Prostate gland (tissue), 2 donors: ENCODE results near the gene ONECUT3. TPM values are rescaled to one million over a fixed set of nuclear protein-coding genes. Genes with fewer than 3 reads are reported as not detected.

Source experiments
- DNase-seq: peaks from one replicate; pipeline ENCODE4 v3.0.0-alpha.2; 2019; ENCODE audit warnings: low spot score
- H3K27ac ChIP-seq, 2 donors: fragments of 200-600 bp; sonication (generic); 2 replicates each; pipeline ENCODE4 v1.5.1; 2017 to 2019
- H3K27me3 ChIP-seq: fragments of 200-600 bp; sonication (generic); replicated peaks from 2 replicates; pipeline ENCODE4 v1.5.1; 2019; ENCODE audit not compliant: insufficient read depth
- H3K36me3 ChIP-seq, 2 donors: fragments of 200-600 bp; sonication (generic); 1 replicate in 1 of 2; 2 replicates in 1 of 2; pipeline versions ENCODE4 v1.5.1 to v1.8.1; 2017 to 2019
- H3K4me1 ChIP-seq: fragments of 200-600 bp; sonication (generic); replicated peaks from 2 replicates; pipeline ENCODE4 v1.5.1; 2019
- H3K4me3 ChIP-seq, 2 donors: fragments of 200-600 bp; sonication (generic); 2 replicates each; pipeline ENCODE4 v1.5.1; 2017 to 2019
- H3K9me3 ChIP-seq: fragments of 200-600 bp; sonication (generic); 2 replicates; pipeline ENCODE4 v1.5.1; 2017
- CTCF ChIP-seq, 4 experiments: fragments of 200-600 bp in 2 of 4; fragments of 450-650 bp in 2 of 4; sonication (generic) in 2 of 4; IDR thresholded peaks; 1 replicate in 3 of 4; 2 replicates in 1 of 4; pipeline ENCODE4 v1.5.1; 2016 to 2019; ENCODE audit warnings: antibody characterized with exemption in 4 of 4, mild to moderate bottlenecking in 2 of 4, moderate library complexity in 2 of 4
- POLR2A ChIP-seq: fragments of 450-650 bp; IDR thresholded peaks from one replicate; pipeline ENCODE4 v1.6.1; 2016; ENCODE audit warnings: antibody characterized with exemption, mild to moderate bottlenecking
- POLR2AphosphoS5 ChIP-seq: sonication (generic); formaldehyde crosslinking; IDR thresholded peaks from one replicate; pipeline ENCODE4 v1.6.1; 2017; ENCODE audit warnings: antibody characterized with exemption
- WGBS: methylation state at CpG from one replicate; pipeline ENCODE4 v1.1.5; 2018; 5-methylcytosine and 5-hydroxymethylcytosine counted together
- intact Hi-C: fragments of 100-400 bp; cut with DNase I; formaldehyde crosslinking; loops from one replicate; pipeline ENCODE4 v1.14.2; 2022
- total RNA-seq, 2 donors: library from RNA; depleted of rRNA; stranded (reverse); fragments of >200 nt; gene quantifications; one replicate each; pipeline ENCODE4 v1.1.0, GENCODE V29; 2016

ONECUT3 gene
- total RNA-seq, 2 donors from 2014 or later: not detected

- Histone ChIP-seq H3K4me3 (no peak overlapping the region), H3K27me3 (peaks cover 15% of the 10 kb centered on the region), H3K4me1 (peaks cover 5% of the 10 kb centered on the region), H3K9me3 (no peaks in the 10 kb centered on the region), H3K27ac (no peak overlapping the region), H3K36me3 (no peaks in the 10 kb centered on the region)
- 88% methylated on average over 33 of the region's 33 CpGs for WGBS
- intact Hi-C loops: no loop called here
- no peak for DNase-seq
- TF ChIP-seq CTCF (IDR thresholded peaks at IDR 0.05): no peak
- TF ChIP-seq POLR2A: no peak
- TF ChIP-seq POLR2AphosphoS5: no peak
These were observed 24.3 kb upstream of the ONECUT3 start for GRCh38 chr19:1728816-1729567.

GRCh38 chr19:1729568-1729925 is 23.8 kb upstream of the ONECUT3 start:
- WGBS: 80% methylated on average over 18 of the region's 19 CpGs
- peaks cover 15% of the 10 kb centered on the region for H3K27me3 ChIP-seq
- TF ChIP-seq CTCF (IDR thresholded peaks at IDR 0.05) (no peak), POLR2A (no peak), POLR2AphosphoS5 (no peak)
- no peak for DNase-seq
- peaks cover 5% of the 10 kb centered on the region for H3K4me1 ChIP-seq
- H3K36me3 ChIP-seq: no peaks in the 10 kb centered on the region
- H3K4me3 ChIP-seq: no peak overlapping the region
- intact Hi-C loops: no loop called here
- no peaks in the 10 kb centered on the region for H3K9me3 ChIP-seq
- no peak overlapping the region for H3K27ac ChIP-seq

GRCh38 chr19:1730157-1730556 is 23.1 kb upstream of the ONECUT3 start:
- H3K9me3 ChIP-seq: no peaks in the 10 kb centered on the region
- no peak for TF ChIP-seq POLR2AphosphoS5
- no peak for TF ChIP-seq CTCF (IDR thresholded peaks at IDR 0.05)
- no peak for TF ChIP-seq POLR2A
- peaks cover 5% of the 10 kb centered on the region for H3K4me1 ChIP-seq
- no peak for DNase-seq
- no peak overlapping the region for H3K27ac ChIP-seq
- peaks cover 15% of the 10 kb centered on the region for H3K27me3 ChIP-seq
- H3K4me3 ChIP-seq: no peak overlapping the region
- no peaks in the 10 kb centered on the region for H3K36me3 ChIP-seq
- intact Hi-C loops: no loop called here
- 79% methylated on average over 16 of the region's 17 CpGs for WGBS

GRCh38 chr19:1734321-1734966 is 18.9 kb upstream of the ONECUT3 start:
- no peak for DNase-seq
- Histone ChIP-seq H3K4me3 (no peak overlapping the region), H3K27me3 (peaks cover 18% of the 10 kb centered on the region), H3K9me3 (no peaks in the 10 kb centered on the region), H3K27ac (no peak overlapping the region), H3K36me3 (no peaks in the 10 kb centered on the region), H3K4me1 (no peaks in the 10 kb centered on the region)
- intact Hi-C loops: no loop called here
- TF ChIP-seq CTCF (IDR thresholded peaks at IDR 0.05): no peak
- TF ChIP-seq POLR2AphosphoS5: no peak
- no peak for TF ChIP-seq POLR2A
- WGBS: 13% methylated on average over 28 of the region's 28 CpGs

- H3K27me3 ChIP-seq: peaks cover 12% of the 10 kb centered on the region
- 69% methylated on average over 3 of the region's 3 CpGs for WGBS
- intact Hi-C loops: no loop called here
These were observed 17.0 kb upstream of the ONECUT3 start for GRCh38 chr19:1736280-1736679.

More at GRCh38 chr19:1736280-1736679, 17.0 kb upstream of the ONECUT3 start:
- Histone ChIP-seq H3K9me3 (no peaks in the 10 kb centered on the region), H3K36me3 (no peaks in the 10 kb centered on the region), H3K4me1 (no peaks in the 10 kb centered on the region), H3K4me3 (no peak overlapping the region), H3K27ac (no peak overlapping the region)
- TF ChIP-seq POLR2AphosphoS5: no peak
- no peak for TF ChIP-seq CTCF (IDR thresholded peaks at IDR 0.05)
- no peak for TF ChIP-seq POLR2A
- no peak for DNase-seq
